Adipocyte (in vitro differentiated cells): ENCODE data around the gene LILRB3.
"Not testable (repeated sequence)": the region's sequence is repeated elsewhere in the genome, so short reads cannot be mapped to it uniquely, and the experiment has no call there.

Experiments used
- DNase-seq: peaks from one replicate; pipeline ENCODE4 v3.0.0-alpha.2; 2015; ENCODE audit warnings: low read depth
- H3K27me3 ChIP-seq: replicated peaks from 2 replicates; pipeline ENCODE4 v1.7.0; 2013; ENCODE audit warnings: mild to moderate bottlenecking, low read length, moderate library complexity; ENCODE audit not compliant: control insufficient read depth, insufficient read depth
- H3K36me3 ChIP-seq: 2 replicates; pipeline ENCODE4 v1.7.0; 2013; ENCODE audit warnings: low read length, mild to moderate bottlenecking, moderate library complexity; ENCODE audit not compliant: control insufficient read depth, insufficient read depth, severe bottlenecking
- H3K4me1 ChIP-seq: 2 replicates; pipeline ENCODE4 v1.7.0; 2013; ENCODE audit warnings: mild to moderate bottlenecking, low read length, moderate library complexity; ENCODE audit not compliant: control insufficient read depth, insufficient read depth
- H3K4me3 ChIP-seq: 2 replicates; pipeline ENCODE4 v1.7.0; 2013; ENCODE audit warnings: mild to moderate bottlenecking, low read length, moderate library complexity
- H3K9ac ChIP-seq: 2 replicates; pipeline ENCODE4 v1.7.0; 2013; ENCODE audit warnings: mild to moderate bottlenecking, low read length, moderate library complexity
- H3K9me3 ChIP-seq: 2 replicates; pipeline ENCODE4 v1.7.0; 2013; ENCODE audit warnings: mild to moderate bottlenecking, low read length, moderate library complexity; ENCODE audit not compliant: control insufficient read depth

The LILRB3 gene

DNA sequence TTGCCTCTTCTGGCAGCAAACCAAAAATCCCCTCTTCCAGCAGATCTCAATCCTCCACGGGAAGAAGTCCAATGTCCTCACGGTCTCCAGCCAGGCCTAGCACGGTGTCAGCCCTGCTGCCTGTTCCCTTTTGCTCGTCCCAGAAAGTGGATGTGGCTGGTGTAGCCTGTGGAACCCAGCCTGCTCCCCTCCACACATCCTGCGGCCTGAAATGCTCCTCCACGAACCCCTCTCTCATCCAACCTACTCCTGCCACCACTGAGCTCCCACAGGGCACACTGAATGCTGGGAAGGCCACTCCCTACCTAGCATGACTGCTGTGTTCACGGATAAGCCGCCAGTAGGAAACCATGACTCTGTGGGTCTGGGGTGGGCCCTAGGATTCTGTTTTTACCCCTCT is 36.5 kb downstream of the LILRB3 start:
- Histone ChIP-seq H3K36me3 (no peaks in the 10 kb centered on the region), H3K4me3 (no peak overlapping the region), H3K9me3 (no peaks in the 10 kb centered on the region), H3K9ac (no peak overlapping the region), H3K27me3 (no peaks in the 10 kb centered on the region), H3K4me1 (peaks cover 9% of the 10 kb centered on the region)
- DNase-seq: no peak

DNA sequence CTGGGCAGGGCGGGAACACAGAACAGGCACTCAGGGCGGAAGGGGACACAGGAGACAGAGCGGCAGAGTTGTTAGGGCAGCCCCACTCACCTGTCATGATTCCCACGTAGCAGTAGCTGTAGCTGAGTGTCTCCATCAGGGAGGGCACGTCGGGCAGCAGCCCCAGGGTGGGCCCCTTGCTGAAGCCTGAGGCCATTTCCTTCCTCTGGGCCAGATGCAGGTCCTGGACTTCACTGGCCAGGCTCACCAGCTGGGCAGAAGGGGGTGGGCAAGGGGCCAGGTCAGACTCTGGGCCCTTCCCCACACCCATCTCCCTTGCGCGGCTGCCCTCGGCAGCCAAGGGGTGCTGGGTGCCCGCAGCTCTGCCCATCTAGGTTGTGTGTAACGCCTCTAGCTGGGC is 39.4 kb downstream of the LILRB3 start:
- no peak overlapping the region for H3K9ac ChIP-seq
- H3K9me3 ChIP-seq: no peaks in the 10 kb centered on the region
- no peak overlapping the region for H3K4me3 ChIP-seq
- H3K27me3 ChIP-seq: no peaks in the 10 kb centered on the region
- H3K4me1 ChIP-seq: peaks cover 5% of the 10 kb centered on the region
- DNase-seq: no peak
- H3K36me3 ChIP-seq: peaks cover 11% of the 10 kb centered on the region

- H3K4me3 ChIP-seq, H3K9me3 ChIP-seq, H3K4me1 ChIP-seq, DNase-seq, H3K9ac ChIP-seq, H3K27me3 ChIP-seq: not testable (repeated sequence)
- peaks cover 16% of the 10 kb centered on the region for H3K36me3 ChIP-seq
These were observed 40.9 kb downstream of the LILRB3 start for GRCh38 chr19:54181894-54182293.

DNA sequence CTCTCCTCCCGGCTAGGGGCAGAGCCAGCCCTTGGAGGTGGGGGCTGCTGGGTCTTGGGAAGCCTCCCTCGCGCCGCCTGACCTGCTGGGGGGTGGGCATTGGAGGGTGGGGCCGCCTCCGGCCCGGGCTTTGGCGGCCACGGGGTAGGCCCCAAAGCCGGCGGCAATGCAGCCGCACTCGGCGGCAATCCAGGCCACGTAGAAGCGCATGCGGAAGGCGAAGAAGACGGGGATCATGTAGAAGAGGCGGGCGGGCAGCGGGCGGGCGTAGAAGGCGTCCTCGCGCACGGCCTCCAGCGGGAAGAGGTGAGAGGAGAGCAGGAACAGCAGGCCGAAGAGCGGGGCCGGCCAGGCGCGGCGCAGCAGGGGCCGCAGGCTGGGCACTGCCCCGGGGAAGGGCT is 42.1 kb downstream of the LILRB3 start:
- H3K9me3 ChIP-seq: no peaks in the 10 kb centered on the region
- no peaks in the 10 kb centered on the region for H3K27me3 ChIP-seq
- no peaks in the 10 kb centered on the region for H3K4me1 ChIP-seq
- DNase-seq: no peak
- H3K9ac ChIP-seq: no peak overlapping the region
- peaks cover 18% of the 10 kb centered on the region for H3K36me3 ChIP-seq
- H3K4me3 ChIP-seq: no peak overlapping the region

DNA sequence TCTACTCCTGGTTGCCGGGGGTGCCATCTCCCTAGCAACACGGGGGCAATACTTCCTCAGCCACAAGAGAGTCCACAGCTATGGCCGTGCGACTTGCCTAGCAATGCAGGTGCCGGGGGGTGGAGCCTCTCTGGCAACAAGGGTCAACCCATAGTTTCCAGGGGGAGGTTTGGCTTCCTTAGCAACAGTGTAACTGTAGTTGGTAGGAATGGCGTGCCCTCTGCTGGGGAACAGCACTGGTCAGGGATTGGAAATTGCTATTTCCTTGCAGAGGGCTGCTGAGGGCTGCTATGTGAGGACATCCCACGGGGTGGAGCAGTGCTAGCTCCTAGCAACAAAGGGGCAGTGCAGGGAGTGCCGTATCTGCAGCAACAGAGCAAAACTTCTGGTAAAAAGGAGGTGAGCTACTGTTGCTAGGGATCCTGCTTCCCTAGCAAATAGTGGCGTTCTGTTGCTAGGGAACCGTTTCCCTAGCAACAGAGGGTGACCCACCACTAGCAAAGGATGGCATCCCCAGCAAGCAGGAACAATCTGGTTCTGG is 42.8 kb downstream of the LILRB3 start:
- H3K4me3 ChIP-seq: no peak overlapping the region
- DNase-seq: peak; percentile 51
- no peaks in the 10 kb centered on the region for H3K4me1 ChIP-seq
- no peaks in the 10 kb centered on the region for H3K27me3 ChIP-seq
- H3K36me3 ChIP-seq: peaks cover 18% of the 10 kb centered on the region
- no peak overlapping the region for H3K9ac ChIP-seq
- no peaks in the 10 kb centered on the region for H3K9me3 ChIP-seq

- Histone ChIP-seq H3K9me3 (no peaks in the 10 kb centered on the region), H3K9ac (no peak overlapping the region), H3K27me3 (no peaks in the 10 kb centered on the region), H3K4me1 (no peaks in the 10 kb centered on the region), H3K36me3 (peaks cover 18% of the 10 kb centered on the region), H3K4me3 (no peak overlapping the region)
- DNase-seq: no peak
These were observed 43.5 kb downstream of the LILRB3 start for GRCh38 chr19:54179262-54179852.

GRCh38 chr19:54178581-54179261 is 44.1 kb downstream of the LILRB3 start:
- no peak overlapping the region for H3K9ac ChIP-seq
- H3K4me3 ChIP-seq: no peak overlapping the region
- no peaks in the 10 kb centered on the region for H3K4me1 ChIP-seq
- H3K36me3 ChIP-seq: peaks cover 18% of the 10 kb centered on the region
- no peak for DNase-seq
- H3K27me3 ChIP-seq: no peaks in the 10 kb centered on the region
- no peaks in the 10 kb centered on the region for H3K9me3 ChIP-seq

DNA sequence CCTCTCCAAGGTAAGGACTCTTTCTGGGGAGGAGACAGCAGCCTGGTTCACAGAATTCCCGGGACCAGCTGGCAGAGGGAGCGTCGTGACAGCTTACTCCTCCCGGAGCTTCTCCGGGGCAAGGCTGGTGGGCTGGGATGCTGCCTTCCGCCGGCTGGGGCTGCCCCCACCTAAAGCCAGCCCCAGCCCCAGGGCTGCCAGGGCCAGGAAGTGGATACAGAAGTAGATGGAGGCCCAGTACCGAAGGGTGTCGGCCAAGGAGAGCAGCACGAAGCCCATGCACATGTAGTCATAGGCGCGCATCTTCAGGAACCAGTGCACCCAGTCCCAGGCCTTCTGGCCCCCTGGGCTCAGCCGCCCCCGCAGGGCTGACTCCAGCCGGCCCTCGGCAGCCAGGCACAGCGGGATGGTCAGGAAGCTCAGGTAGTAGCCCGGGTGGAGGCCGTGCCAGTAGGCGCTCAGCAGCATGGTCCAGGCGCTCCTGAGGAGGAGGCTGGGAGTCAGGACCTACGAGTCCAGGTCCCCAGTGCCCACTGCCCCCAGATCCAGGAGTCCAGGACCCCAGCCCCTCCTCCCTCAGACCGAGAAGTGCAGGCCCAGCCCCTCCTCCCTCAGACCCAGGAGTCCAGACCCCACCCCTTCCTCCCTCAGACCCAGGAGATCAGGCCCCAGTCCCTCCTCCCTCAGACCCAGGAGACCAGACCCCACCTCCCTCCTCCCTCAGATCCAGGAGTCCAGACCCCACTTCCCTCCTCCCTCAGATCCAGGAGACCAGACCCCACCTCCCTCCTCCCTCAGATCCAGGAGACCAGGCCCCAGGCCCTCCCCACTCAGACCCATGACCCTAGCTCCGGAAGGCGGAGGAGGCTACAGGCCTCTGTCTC is 48.6 kb downstream of the LILRB3 start:
- Histone ChIP-seq H3K36me3 (peaks cover 9% of the 10 kb centered on the region), H3K9ac (no peak overlapping the region), H3K9me3 (no peaks in the 10 kb centered on the region), H3K27me3 (no peaks in the 10 kb centered on the region), H3K4me1 (no peaks in the 10 kb centered on the region), H3K4me3 (no peak overlapping the region)
- no peak for DNase-seq

DNA sequence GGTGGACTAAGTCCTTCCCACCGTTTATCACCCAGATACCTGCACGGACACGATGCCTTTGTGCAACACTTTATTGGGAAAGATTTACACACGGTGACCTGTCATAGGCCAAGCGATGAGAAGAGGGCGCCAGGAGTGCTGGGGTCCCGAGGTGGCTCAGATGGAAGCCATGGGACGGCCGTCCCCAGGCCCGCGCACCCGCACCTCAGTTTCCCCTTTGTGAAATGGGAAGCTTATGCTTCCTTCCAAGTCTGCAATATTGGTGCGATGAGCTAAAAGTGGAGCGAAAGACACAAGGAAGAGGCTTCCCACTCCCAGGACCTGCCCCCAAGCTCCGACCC is 49.5 kb downstream of the LILRB3 start:
- no peak overlapping the region for H3K9ac ChIP-seq
- H3K4me3 ChIP-seq: no peak overlapping the region
- no peaks in the 10 kb centered on the region for H3K9me3 ChIP-seq
- no peaks in the 10 kb centered on the region for H3K27me3 ChIP-seq
- H3K36me3 ChIP-seq: peaks cover 6% of the 10 kb centered on the region
- no peaks in the 10 kb centered on the region for H3K4me1 ChIP-seq
- no peak for DNase-seq

GRCh38 chr19:54172471-54173358 is 50.1 kb downstream of the LILRB3 start, which contains the start of gene TMC4:
Gene TMC4, minus strand, starts transcription at chr19:54173160. Its CDS starts 43 bp downstream, at chr19:54173117.
- no peak within 1 kb of the TSS for H3K4me3 ChIP-seq
- no peaks in the 10 kb centered on the region for H3K4me1 ChIP-seq
- H3K27me3 ChIP-seq: no peaks in the 10 kb centered on the region
- H3K36me3 ChIP-seq: peaks cover 3% of the 10 kb centered on the region
- DNase-seq: no peak
- H3K9me3 ChIP-seq: no peaks in the 10 kb centered on the region
- H3K9ac ChIP-seq: no peak within 1 kb of the TSS
